Measurements from ENCODE around the gene SPDEF.

GRCh38 chr6:34511214-34511914 is 44.8 kb downstream of the SPDEF start:
- TF ChIP-seq CTCF (IDR thresholded peaks at IDR 0.05) (no peak), POLR2A (IDR thresholded peaks at IDR 0.05) (no peak)

Data from body of pancreas (tissue), 4 donors.